HG03060 (cell line): ENCODE data around the gene PRR18.

Experiments used
- ATAC-seq: cut with Tn5 transposase; IDR thresholded peaks from one replicate; pipeline ENCODE4 v1.9.1; 2021; ENCODE audit warnings: low read depth, moderate number of reproducible peaks; ENCODE audit not compliant: unreplicated experiment

The PRR18 gene

GRCh38 chr6:166334878-166335277 is 26.7 kb upstream of the PRR18 start:
- ATAC-seq, result no peak

GRCh38 chr6:166333172-166333995 is 25.2 kb upstream of the PRR18 start:
- peak; percentile 57 for ATAC-seq

- no peak for ATAC-seq
Measured at GRCh38 chr6:166331503-166332415, 23.6 kb upstream of the PRR18 start.

- ATAC-seq, result no peak
Measured at GRCh38 chr6:166330612-166331011, 22.4 kb upstream of the PRR18 start.

GRCh38 chr6:166325383-166326042 is 17.3 kb upstream of the PRR18 start:
- ATAC-seq, result peak; percentile 97

- no peak for ATAC-seq
Measured at GRCh38 chr6:166323395-166323794, 15.2 kb upstream of the PRR18 start.

- no peak for ATAC-seq
Measured at GRCh38 chr6:166318649-166319600, 10.7 kb upstream of the PRR18 start.

- no peak for ATAC-seq
Measured at GRCh38 chr6:166318227-166318626, 10.0 kb upstream of the PRR18 start.

GRCh38 chr6:166317261-166318212 is 9.3 kb upstream of the PRR18 start:
- ATAC-seq, result no peak

- no peak for ATAC-seq
Measured at GRCh38 chr6:166315436-166315835, 7.2 kb upstream of the PRR18 start.

- ATAC-seq, result no peak
Measured at GRCh38 chr6:166314454-166314853, 6.3 kb upstream of the PRR18 start.

GRCh38 chr6:166313255-166314070 is 5.3 kb upstream of the PRR18 start:
- ATAC-seq, result peak; percentile 43

- ATAC-seq, result no peak
Measured at GRCh38 chr6:166312832-166313231, 4.6 kb upstream of the PRR18 start.

GRCh38 chr6:166310634-166311033 is 2.4 kb upstream of the PRR18 start:
- ATAC-seq, result no peak

GRCh38 chr6:166309977-166310376 is 1.8 kb upstream of the PRR18 start:
- ATAC-seq, result no peak

GRCh38 chr6:166308769-166309589 is 787 bp upstream of the PRR18 start:
- ATAC-seq, result no peak
